ENCODE data around the gene LGALS9.
"Not testable (repeated sequence)": the region's sequence is repeated elsewhere in the genome, so short reads cannot be mapped to it uniquely, and the experiment has no call there.

Gene LGALS9

DNA sequence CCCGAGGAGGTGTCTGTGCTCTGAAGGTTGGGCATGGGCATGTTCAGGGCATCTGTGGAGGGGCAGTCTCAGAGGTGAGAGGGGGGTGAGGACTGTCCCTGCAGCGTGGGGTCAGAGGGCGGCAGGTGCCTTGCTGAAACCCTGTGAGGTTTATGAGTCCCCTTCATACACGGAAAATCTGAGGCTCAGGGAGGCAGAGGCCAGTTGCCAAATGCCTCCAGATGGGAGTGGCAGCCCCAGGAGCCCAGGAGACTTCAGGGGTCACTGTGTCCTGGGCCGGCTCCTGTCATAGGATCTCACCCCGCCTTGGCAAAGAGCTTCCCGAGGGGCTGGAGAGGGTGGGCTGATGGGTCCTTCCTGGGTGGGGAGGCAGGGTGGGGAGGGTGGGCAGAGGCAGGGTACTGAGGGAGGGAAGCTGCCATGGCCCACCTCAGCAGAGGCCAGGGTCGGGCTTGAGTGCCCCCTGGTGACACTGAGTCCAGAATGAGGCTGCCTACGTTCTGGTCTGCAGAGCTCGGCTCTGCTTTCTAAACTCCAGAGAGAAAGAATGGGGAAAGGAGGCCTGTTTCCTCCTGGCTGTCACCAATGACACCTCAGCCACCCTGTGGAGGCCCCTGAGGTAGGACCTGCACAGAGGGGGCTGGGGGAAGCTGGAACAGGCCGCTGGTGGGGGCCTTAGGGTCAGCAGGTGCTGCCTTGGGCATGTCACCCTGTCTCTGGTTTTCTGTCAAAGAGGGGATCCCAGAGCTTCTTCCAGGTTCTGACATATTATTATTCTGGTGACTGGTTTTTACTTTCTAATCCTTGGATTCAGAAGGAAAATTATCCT lies 1.1 kb downstream of the LGALS9 start:
- DNase-seq: no peak

DNA sequence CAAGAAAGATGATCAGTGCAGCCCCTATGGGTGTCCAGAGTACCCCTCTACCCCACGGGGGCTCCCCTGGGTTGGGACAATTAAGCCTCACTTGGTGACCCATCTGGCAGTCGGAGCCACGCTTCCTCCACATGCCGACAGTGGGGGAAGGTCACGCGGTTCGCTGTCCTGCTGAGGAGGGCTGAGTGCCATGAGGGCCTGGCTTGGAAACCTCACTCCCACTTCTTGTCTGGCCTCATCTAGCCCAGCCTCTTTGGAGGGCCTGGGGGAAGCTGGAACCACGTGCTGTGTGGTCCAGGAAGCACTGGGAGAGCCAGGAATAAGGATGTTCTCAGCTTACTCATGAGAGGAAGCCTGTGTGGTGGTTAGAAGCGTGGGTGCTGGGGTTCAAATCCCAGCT lies 1.8 kb downstream of the LGALS9 start:
- not testable (repeated sequence) for DNase-seq

GRCh38 chr17:27633312-27634025 lies 2.5 kb downstream of the LGALS9 start:
- DNase-seq: no peak

GRCh38 chr17:27634026-27634335 lies 3.0 kb downstream of the LGALS9 start:
- no peak for DNase-seq

DNA sequence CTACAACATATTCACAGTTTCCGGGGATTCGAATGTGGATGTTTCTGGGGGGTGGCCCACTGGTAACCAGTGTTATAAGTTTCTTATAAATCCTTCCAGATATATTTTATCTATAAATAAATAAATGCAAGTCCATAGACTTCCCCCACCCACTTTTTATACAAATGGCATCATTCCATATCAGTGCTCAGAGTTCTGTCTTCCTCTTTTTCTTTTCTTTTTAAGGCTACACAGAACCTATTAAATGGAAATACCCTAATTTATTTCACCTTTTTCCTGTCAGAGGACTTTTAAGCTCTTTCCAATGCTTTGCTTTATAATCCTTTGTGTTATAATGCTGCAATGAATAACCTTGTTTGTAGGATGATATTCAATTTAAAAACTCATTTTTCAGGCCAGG lies 3.8 kb downstream of the LGALS9 start:
- DNase-seq: no peak

GRCh38 chr17:27635275-27635823 lies 4.4 kb downstream of the LGALS9 start:
- DNase-seq: no peak

DNA sequence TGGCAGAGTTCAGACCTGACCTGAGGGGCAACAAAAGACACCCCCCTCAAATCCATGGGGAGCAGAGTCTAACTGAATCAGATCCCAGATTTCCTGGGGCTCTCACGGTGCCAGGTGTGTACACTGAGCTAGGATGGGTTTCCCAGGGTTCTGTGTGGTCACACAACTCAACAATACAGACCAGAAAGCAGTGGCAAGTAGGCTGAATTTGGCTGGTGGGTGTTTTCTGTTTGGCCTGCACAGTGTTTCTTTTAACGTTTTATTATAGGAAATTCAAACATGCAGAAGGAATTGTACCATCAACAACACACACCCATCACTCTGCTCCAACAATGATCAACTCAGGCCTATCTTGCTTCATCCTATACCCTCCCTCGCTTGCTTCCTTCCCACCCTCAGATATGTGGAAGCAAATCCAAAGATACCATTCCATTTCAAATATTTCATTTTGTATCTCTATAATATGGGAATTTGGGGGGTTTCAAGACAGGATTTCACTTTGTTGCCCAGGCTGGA lies 5.1 kb downstream of the LGALS9 start:
- DNase-seq: not testable (repeated sequence)

GRCh38 chr17:27637818-27638217 lies 6.8 kb downstream of the LGALS9 start:
- not testable (repeated sequence) for DNase-seq

GRCh38 chr17:27638415-27638914 lies 7.5 kb downstream of the LGALS9 start:
- not testable (repeated sequence) for DNase-seq

DNA sequence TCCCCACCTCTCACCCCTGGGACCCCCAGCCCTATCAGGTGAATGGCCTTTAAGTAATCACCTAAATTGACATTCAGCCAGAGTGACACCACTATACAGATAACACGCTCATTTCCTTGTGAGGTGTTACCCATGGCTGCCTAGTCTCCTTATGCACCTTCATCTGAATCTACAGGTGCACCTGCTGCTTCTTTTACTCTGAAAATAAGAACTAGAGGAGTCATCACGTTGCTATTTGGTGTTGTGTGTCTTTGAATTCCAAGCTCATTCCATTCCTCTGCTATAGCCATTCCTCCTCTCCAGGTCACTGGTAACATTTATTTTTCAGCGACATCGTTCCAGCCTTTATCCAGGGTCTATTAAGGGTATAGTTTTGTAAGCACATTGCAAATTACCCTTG lies 9.8 kb downstream of the LGALS9 start:
- no peak for DNase-seq

DNA sequence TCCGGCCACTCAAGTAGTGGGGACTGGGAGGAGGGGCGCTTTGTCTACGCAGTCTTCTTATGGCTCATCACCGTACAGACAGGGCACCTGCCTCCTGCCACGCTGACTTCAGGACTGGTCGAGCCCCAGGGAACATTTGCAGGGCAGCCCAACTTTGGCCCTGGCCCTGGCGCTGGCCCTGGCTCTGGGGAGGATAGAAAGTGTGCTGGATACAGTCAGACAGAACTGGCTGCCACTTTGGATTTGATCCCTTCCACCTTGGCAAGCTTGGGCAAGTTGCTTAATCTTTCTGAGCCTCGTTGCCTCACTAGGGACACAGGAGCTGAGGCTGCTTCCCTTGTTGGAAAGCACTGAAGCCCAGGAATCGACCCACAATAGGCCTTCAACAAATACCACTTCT lies 13.6 kb downstream of the LGALS9 start:
- no peak for DNase-seq

GRCh38 chr17:27645621-27646020 lies 14.6 kb downstream of the LGALS9 start:
- not testable (repeated sequence) for DNase-seq

DNA sequence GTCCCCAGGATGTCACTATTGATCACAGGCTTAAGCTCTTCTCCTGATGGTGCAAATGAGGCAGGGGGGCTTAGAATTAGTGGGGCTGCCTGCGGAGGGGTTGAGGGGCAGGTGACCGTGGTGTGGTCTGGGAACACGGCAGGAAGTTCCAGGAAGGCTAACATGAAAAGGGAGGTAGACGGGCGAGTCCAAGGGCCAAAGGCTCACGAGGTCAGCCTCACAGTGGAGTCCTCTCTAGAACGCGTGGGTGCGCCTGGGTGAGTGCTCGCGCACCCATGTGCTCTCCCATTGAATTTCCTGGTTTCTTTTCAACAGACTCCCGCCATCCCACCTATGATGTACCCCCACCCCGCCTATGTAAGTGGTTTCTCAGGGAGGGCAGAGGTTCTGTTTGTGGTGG lies 15.2 kb downstream of the LGALS9 start:
- DNase-seq: no peak

- DNase-seq: no peak
These were observed 16.8 kb downstream of the LGALS9 start for GRCh38 chr17:27647765-27648164.

DNA sequence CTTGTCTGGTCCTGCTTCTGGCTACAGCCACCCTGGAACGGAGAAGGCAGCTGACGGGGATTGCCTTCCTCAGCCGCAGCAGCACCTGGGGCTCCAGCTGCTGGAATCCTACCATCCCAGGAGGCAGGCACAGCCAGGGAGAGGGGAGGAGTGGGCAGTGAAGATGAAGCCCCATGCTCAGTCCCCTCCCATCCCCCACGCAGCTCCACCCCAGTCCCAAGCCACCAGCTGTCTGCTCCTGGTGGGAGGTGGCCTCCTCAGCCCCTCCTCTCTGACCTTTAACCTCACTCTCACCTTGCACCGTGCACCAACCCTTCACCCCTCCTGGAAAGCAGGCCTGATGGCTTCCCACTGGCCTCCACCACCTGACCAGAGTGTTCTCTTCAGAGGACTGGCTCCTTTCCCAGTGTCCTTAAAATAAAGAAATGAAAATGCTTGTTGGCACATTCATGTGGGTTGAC lies 18.2 kb downstream of the LGALS9 start:
- not testable (repeated sequence) for DNase-seq

DNA sequence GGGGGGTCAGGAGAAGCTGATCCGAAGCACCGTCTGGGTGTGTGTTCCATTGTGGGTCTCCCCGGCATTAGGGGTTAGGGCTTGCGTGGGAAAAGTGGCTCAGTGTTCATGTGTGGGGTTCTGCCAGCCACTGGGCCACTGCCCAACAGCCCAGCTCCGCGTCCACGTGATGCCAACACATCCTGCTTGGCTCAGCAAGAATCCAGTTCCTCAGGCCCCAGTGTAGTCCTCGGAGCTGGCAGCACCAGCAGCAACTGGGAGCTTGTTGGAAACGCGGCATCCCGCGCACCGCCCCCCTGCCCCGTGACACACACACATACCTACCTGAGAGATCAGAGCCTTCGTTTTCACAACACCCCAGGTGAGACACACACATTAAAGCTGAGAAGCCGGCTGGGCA lies 18.9 kb downstream of the LGALS9 start:
- DNase-seq: no peak

- no peak for DNase-seq
These were observed 19.8 kb downstream of the LGALS9 start for GRCh38 chr17:27650836-27651235.

DNA sequence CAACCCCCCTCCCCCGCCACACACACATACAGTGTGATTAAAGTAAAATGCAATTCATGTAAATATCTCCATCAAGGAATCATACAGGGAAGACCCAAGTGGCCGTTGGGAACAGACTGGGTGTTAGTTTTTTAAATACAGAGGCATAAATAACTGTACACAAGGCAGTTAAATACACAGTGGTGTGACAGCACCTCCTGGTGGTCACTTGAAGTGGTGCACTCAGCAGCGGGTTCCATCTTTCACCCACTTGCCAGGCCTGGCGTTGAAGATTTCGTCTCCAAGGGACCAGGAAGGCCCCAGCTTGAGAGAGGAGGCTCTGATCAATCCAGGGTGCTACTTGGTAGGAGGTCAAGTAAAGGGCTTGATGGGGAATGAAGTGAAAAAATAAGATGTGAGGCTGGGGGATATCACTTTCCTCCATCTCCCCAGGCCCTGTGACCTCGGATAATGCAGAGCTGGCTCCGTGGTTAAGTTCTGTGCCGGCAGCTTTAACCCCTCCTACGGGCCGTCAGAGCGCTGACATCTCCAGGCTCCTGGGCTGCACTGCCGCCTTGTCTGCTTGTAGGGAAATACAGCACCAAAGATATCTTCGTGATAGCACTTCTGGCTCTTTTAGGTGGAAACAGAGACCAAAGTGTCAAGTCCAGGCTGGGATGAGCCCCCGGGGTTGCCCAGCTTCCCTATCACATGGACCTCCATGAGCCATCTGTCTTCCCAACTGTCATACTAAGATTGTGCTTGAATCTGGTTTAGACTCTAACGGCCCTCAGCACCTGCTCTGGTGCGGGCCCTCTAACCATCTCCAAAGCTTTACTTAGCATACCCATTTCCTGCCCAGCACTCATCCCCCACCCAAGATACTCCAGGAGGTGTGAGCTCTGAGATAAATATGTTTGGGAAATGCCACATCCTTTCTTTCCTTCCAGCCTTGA lies 20.7 kb downstream of the LGALS9 start:
- DNase-seq: no peak

DNA sequence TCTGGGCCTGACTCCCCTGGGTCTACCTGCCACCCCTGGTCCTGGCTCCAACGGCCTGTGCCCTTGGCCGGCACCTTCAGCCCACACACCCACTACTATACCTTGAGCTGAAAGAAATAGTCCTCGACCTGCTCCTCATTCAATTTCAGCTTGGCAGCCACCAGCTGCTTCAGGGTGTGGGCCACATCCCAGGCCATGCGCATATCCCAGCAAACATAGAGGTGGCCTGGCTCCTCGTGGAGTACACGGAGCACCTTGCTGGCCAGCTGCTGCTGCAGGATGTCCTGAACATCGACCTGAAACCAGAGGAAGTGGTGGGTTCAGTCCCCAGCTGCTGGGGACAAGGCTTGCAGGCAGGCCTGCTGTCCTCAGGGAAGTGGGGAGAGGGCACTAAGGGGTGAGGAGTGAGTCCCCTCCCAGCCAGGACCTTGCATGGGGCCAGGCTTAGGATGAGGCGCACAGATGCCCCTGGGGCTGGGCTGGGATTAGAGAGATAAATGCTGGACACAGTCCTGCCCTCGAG lies 22.5 kb downstream of the LGALS9 start:
- DNase-seq: not testable (repeated sequence)

- no peak for DNase-seq
These were observed 23.1 kb downstream of the LGALS9 start for GRCh38 chr17:27654136-27654535.

DNA sequence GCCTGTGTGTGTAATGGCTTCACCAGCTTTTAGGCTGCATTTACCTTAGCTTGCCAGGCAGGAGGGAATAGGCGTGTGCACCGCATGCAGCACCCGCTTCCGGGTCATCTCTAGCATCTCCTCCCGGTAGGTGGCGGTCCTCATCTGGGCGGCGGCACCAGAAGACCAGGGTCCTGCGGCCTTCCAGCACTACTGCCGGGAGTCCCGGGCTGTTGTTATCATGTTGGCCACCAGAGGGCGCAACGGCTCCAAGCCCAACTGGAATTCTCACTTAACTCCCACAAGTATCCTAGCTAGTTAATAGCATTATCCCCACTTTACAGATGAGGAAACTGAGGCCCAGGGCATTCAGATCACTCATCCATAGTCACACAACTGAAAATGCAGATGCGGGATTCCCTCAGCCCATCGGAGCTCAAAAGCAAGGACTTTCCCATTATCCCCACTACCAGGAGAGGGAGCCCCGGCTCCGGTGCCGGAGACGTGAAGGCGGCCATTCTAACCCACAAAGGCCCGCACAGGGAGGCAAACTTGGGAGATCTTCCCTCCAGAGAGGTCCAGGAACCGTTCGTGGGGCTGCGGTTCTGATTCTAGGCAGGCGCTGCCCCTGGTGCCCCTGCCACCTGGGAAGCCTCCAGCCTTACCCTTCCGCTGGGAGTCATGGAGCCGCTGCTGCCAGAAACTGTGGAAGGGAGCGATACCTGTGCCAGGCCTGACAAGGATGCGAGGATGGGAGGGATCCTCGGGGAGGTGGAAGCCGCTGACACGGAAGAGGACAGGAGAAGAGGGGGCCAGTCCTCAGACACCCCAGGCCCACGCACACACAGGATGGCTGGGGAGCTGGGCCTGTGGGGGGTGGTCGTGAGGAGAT lies 23.9 kb downstream of the LGALS9 start:
- peak; percentile 46 for DNase-seq
